Calu3 (cell line): ENCODE measurements around the gene S1PR5. TPM values are rescaled to one million over a fixed set of nuclear protein-coding genes. Genes with fewer than 3 reads are reported as not detected.
"Not testable (repeated sequence)": the region's sequence is repeated elsewhere in the genome, so short reads cannot be mapped to it uniquely, and the experiment has no call there.

Experiments
- BruUV-seq: library from RNA; stranded (reverse); fragments of 400-500 nt; replicated peaks from 2 replicates; lab custom pipeline; 2021; lab: Mats Ljungman, UMichigan
- CTCF ChIA-PET: fragments of 300-600 bp; sonication (Branson Sonifier 250); formaldehyde crosslinking; loops from one replicate; lab custom pipeline; 2022; ENCODE audit warnings: antibody characterized with exemption; lab: Charles Lee
- DNase-seq: peaks from one replicate; pipeline ENCODE4 v3.0.0; 2022
- H3K27ac Mint-ChIP-seq: one replicate; pipeline ENCODE4 v1.8.0; 2022; ENCODE audit warnings: mixed read lengths; ENCODE audit not compliant: unreplicated experiment
- H3K27me3 Mint-ChIP-seq: one replicate; pipeline ENCODE4 v1.8.0; 2022; ENCODE audit warnings: mixed read lengths; ENCODE audit not compliant: unreplicated experiment
- H3K36me3 Mint-ChIP-seq: one replicate; pipeline ENCODE4 v1.8.0; 2022; ENCODE audit warnings: mild to moderate bottlenecking, moderate library complexity, mixed read lengths; ENCODE audit not compliant: insufficient read depth, unreplicated experiment
- H3K4me1 Mint-ChIP-seq: one replicate; pipeline ENCODE4 v1.8.0; 2022; ENCODE audit warnings: mild to moderate bottlenecking, low read depth, mixed read lengths; ENCODE audit not compliant: unreplicated experiment
- H3K4me3 Mint-ChIP-seq: one replicate; pipeline ENCODE4 v1.8.0; 2022; ENCODE audit warnings: mild to moderate bottlenecking, low read depth, moderate library complexity, mixed read lengths; ENCODE audit not compliant: unreplicated experiment
- H3K9me3 Mint-ChIP-seq: one replicate; pipeline ENCODE4 v1.8.0; 2022; ENCODE audit warnings: low read depth, mixed read lengths; ENCODE audit not compliant: unreplicated experiment
- CTCF ChIP-seq: fragments of 200-600 bp; IDR thresholded peaks from one replicate; pipeline ENCODE4 v1.8.0; 2022; ENCODE audit warnings: antibody characterized with exemption; ENCODE audit not compliant: unreplicated experiment
- intact Hi-C: fragments of 100-400 bp; cut with micrococcal nuclease; formaldehyde crosslinking; loops from one replicate; pipeline ENCODE4 v1.10.0; 2022; ENCODE audit not compliant: unreplicated experiment
- total RNA-seq: library from RNA; stranded (reverse); gene quantifications from 2 replicates; pipeline ENCODE4 v1.2.3, GENCODE V29; 2022

S1PR5 gene
- total RNA-seq, 1 experiment from 2014 or later: not detected

- TF ChIP-seq CTCF: no peak
- CTCF ChIA-PET: no interaction called here
- Mint-ChIP-seq H3K9me3 (no peaks in the 10 kb centered on the region), H3K4me3 (peak within 1 kb of the TSS; percentile 73), H3K4me1 (no peaks in the 10 kb centered on the region), H3K27me3 (peaks cover 18% of the 10 kb centered on the region), H3K27ac (no peak within 1 kb of the TSS), H3K36me3 (peaks cover 17% of the 10 kb centered on the region)
- intact Hi-C loops: no loop called here
- BruUV-seq: no TSS peak
- DNase-seq: peak; percentile 88
Measured at GRCh38 chr19:10543420-10544241, 26.4 kb upstream of the S1PR5 start, which contains the start of gene ATG4D. Gene ATG4D (plus strand): TSS chr19:10543904. CDS start chr19:10544091, 187 bp downstream.

- TF ChIP-seq CTCF: no peak
- no TSS peak for BruUV-seq
- Mint-ChIP-seq H3K27ac (no peak overlapping the region), H3K4me3 (peak overlapping the region; percentile 73), H3K27me3 (peaks cover 18% of the 10 kb centered on the region), H3K4me1 (no peaks in the 10 kb centered on the region), H3K9me3 (no peaks in the 10 kb centered on the region), H3K36me3 (peaks cover 17% of the 10 kb centered on the region)
- intact Hi-C loops: no loop called here
- CTCF ChIA-PET: no interaction called here
- no peak for DNase-seq
Measured at GRCh38 chr19:10543059-10543419, 25.8 kb upstream of the S1PR5 start.

- H3K4me1 Mint-ChIP-seq, H3K4me3 Mint-ChIP-seq, H3K36me3 Mint-ChIP-seq, H3K9me3 Mint-ChIP-seq, intact Hi-C loops, BruUV-seq, DNase-seq, H3K27ac Mint-ChIP-seq: not testable (repeated sequence)
- CTCF ChIA-PET: interaction anchor here (0.6 kb wide), 1 partner anchor 110 kb away, joined by 6 read pairs; no protein-coding TSS in a partner anchor
- H3K27me3 Mint-ChIP-seq: peaks cover 31% of the 10 kb centered on the region
Measured at GRCh38 chr19:10539016-10539415, 21.8 kb upstream of the S1PR5 start.

- intact Hi-C loops: no loop called here
- Mint-ChIP-seq H3K9me3 (no peaks in the 10 kb centered on the region), H3K4me3 (no peak overlapping the region), H3K36me3 (peaks cover 2% of the 10 kb centered on the region), H3K27ac (no peak overlapping the region), H3K4me1 (no peaks in the 10 kb centered on the region), H3K27me3 (peaks cover 31% of the 10 kb centered on the region)
- no TSS peak for BruUV-seq
- CTCF ChIA-PET: interaction anchor here (0.6 kb wide), 1 partner anchor 110 kb away, joined by 6 read pairs; no protein-coding TSS in a partner anchor
- no peak for TF ChIP-seq CTCF
- DNase-seq: no peak
Measured at GRCh38 chr19:10538204-10538983, 21.1 kb upstream of the S1PR5 start.
